ENCODE results near the gene MEGF11.

MEGF11 gene

GRCh38 chr15:66167854-66168253, 85.7 kb downstream of the MEGF11 start:
- DNase-seq: no peak

GRCh38 chr15:66165856-66166255, 87.7 kb downstream of the MEGF11 start:
- no peak for DNase-seq

GRCh38 chr15:66164788-66165187, 88.8 kb downstream of the MEGF11 start:
- DNase-seq: no peak

- no peak for DNase-seq
These were observed 90.0 kb downstream of the MEGF11 start for GRCh38 chr15:66163553-66163952.

GRCh38 chr15:66162286-66162685, 91.3 kb downstream of the MEGF11 start:
- DNase-seq: no peak

GRCh38 chr15:66161575-66162118, 91.9 kb downstream of the MEGF11 start:
- DNase-seq: no peak

- DNase-seq: no peak
These were observed 92.4 kb downstream of the MEGF11 start for GRCh38 chr15:66161108-66161507.

GRCh38 chr15:66157507-66157906, 96.0 kb downstream of the MEGF11 start:
- no peak for DNase-seq

GRCh38 chr15:66156310-66156975, 97.1 kb downstream of the MEGF11 start:
- no peak for DNase-seq

GRCh38 chr15:66155065-66155464, 98.5 kb downstream of the MEGF11 start:
- no peak for DNase-seq

GRCh38 chr15:66154581-66154980, 99.0 kb downstream of the MEGF11 start:
- DNase-seq: no peak

GRCh38 chr15:66153549-66154415, 99.8 kb downstream of the MEGF11 start:
- no peak for DNase-seq

- DNase-seq: no peak
These were observed 100.9 kb downstream of the MEGF11 start for GRCh38 chr15:66152650-66153049.

- no peak for DNase-seq
These were observed 101.7 kb downstream of the MEGF11 start for GRCh38 chr15:66151809-66152208.

- no peak for DNase-seq
These were observed 103.7 kb downstream of the MEGF11 start for GRCh38 chr15:66149871-66150270.

- no peak for DNase-seq
These were observed 105.4 kb downstream of the MEGF11 start for GRCh38 chr15:66148187-66148586.

- DNase-seq: no peak
These were observed 106.1 kb downstream of the MEGF11 start for GRCh38 chr15:66147440-66147839.

- DNase-seq: no peak
These were observed 107.8 kb downstream of the MEGF11 start for GRCh38 chr15:66145726-66146182.

GRCh38 chr15:66144978-66145725, 108.4 kb downstream of the MEGF11 start:
- no peak for DNase-seq

- DNase-seq: no peak
These were observed 111.3 kb downstream of the MEGF11 start for GRCh38 chr15:66142285-66142684.

- no peak for DNase-seq
These were observed 113.9 kb downstream of the MEGF11 start for GRCh38 chr15:66139591-66140207.

GRCh38 chr15:66138892-66139590, 114.5 kb downstream of the MEGF11 start:
- no peak for DNase-seq

Data from CD4-positive, alpha-beta T cell treated with Interleukin-17A for 4 hours (primary cell).